GM19452 (cell line): ENCODE data around the gene PTPRM.

Experiments
- ATAC-seq: cut with Tn5 transposase; IDR thresholded peaks from one replicate; pipeline ENCODE4 v1.9.1; 2021; ENCODE audit not compliant: unreplicated experiment

Gene PTPRM

DNA sequence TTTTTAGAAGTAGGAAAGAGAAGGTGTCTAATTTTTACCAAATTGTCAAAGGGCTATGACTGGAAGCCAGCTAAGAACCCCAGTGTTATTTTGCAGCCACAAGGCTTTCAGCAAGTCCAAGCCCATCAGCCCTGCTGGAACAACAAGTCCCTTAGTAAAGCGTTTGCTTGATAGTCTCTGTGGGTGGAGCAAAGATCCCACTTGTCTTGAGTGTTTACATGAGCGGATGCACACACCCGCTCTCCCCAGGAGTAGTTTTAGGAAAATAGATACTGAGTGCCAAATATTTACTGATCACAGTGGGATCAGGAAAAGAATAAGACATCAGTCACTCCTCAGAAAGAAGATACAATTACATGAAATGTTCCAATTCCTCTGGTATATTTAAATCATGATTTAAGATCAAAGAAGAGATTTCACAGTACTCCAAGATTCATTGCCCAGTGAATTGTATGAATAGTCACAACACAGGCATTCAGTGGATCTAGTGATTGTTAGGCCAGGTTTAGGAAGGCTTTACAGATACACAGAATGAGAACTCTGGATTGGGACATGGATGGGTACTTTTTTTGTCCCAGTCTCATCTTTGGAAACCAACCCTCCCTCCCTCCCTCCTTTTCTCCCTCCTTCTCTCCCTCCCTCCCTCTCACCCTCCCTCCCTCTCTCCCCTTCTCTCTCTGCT, 514.9 kb downstream of the PTPRM start:
- no peak for ATAC-seq

DNA sequence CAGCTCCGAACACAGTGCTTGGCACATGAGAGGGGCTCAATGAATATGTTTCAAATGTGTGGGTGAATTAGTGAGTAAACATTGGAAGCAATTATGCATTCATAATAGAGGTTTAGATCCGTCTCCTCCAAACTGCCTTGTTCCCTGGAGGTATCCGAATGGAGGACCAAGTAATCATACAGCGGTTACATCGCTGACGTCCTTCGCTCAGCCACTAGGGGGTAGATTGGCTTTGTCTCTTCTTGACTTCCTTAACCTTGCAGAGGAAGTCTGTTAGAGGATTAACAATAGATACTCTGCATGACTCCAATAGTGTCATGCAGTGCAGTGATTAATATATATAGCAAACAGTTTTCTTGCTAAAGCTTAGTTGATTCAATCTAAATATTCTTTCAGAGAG, 517.0 kb downstream of the PTPRM start:
- ATAC-seq, result no peak

DNA sequence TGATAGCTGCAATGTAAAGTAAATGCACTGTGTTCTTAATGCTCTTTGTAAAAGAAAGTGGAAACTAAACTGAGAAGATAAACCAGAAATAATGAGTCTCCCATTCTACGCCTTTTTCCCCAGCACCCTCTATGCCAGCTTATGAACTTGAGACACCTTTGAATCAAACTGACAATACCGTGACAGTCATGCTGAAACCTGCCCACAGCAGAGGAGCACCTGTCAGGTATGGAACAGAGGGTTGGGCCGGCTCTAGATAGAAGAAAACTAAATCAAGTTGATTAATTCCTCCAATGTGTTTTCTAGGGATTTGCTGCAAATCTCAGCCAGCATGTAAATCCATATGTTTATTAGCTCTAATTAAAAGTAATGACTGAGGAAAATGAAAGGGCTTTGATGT, 521.5 kb downstream of the PTPRM start:
- ATAC-seq, result no peak

DNA sequence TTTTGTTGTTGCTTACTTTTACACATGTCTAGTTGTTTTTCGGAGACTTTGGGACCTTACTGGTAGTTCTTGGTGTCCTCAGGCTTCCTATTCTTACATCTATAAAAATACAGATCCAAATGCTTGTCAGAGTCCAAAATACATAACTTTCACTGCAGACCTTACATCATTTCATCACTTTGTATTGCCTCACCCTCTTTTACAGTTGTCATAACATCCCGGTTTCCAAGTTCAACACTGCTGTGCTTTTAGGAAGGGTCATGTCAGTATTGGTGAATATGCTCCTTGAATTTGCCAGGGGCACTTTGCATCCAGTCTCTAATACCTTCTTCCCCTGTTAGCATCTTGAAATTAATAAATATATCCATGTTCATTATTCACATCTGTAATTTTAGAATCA, 523.9 kb downstream of the PTPRM start:
- ATAC-seq, result no peak

DNA sequence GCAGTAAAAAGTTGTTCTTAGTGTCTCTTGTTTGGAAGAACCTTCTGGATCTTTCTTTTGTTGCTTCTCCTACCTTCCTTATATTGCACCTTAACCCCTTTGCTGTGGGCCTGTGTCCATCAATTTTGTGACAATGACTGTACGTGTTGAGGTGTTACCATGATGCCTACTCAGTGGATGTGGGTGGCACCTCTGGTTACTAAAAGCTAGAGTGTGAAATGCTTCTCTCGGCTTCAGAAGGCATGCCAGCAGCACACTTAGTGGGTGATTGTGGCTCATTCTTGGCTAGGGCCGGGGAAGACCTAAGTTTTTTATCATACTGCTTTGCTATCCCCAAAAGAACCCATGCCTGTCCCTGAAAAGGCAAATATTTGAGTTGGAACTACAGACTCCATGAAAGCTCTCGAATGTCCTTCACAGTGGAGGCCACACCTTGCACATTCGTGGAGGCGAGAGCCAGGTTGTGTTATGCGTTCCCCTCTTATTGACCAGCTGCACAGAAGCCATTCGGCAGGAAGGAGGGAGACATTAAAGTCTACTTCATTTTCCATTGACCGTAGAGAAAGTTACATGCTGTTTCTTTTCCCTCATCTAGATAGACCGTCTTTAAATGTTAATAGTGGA, 528.9 kb downstream of the PTPRM start:
- ATAC-seq, result no peak

DNA sequence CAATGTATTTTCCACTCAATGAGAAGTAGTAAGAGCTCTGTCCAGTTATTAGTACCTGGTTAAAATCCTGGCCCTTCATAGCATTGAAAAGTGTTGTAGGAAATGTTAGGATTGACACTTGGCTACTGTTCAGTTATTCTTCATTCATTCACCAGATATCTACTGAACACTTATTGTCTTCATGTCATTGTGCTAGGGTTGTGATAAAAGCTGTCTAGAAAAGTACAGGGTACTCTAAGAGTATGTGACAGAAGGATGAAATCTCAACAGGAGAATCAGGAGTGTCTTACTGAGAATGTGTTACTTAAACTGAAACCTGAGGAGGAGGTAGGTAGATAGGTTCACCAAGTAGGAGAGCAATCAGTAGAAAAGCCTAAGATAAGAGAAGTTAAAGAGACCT, 530.3 kb downstream of the PTPRM start:
- no peak for ATAC-seq

DNA sequence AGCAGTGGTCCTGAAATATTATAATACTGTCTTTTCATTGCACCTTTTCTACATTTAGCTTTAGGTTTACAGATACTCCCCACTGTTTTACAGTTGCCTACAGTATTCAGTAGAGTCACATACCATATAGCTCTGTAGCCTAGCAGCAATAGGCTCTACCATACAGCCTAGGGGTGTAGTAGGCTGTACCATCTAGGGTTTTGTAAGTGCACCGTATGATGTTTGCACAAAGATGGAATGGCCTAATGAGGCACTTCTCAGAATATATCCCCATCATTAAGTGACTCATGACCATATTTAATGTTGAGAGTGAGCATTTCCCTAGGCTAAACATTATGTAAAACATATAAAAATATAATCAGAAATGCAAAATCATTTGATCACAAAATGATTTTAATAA, 530.8 kb downstream of the PTPRM start:
- ATAC-seq, result no peak

DNA sequence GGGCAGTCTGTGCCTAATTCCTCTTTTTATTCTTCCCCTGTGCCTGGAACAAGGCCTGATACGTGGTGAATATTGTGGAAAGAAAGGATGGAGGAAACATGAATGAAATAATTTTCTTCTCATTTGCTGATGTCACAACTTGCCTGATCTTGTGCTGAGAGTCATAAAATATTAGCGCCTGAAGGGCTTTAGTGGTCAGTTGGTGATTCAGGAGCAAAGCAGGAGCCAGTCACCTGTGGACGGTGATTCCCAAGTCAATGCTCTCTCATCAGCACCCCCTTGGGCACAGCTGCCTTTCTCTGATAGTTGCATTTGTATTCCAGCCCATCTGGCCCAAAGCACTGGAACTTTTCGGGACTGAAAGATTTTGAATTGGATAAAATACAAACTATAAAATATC, 539.5 kb downstream of the PTPRM start:
- no peak for ATAC-seq

DNA sequence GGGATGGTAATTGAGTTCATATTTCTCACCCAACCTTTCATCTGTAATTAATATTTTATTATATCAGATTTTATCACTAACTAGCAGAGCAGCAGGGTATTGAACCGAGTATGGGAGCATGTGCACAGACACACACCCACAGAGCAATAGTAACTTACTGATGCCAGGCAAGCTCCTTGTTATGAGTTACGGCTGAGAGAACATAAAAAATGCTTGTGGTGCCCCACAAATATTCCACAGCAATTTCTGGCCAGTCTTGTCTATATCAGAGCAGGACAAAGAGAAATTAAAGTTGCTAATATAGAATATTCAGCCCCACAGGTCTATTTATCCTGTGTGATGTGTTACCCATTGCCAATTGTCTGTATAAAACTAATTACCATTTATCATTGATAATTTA, 540.3 kb downstream of the PTPRM start:
- ATAC-seq, result no peak

DNA sequence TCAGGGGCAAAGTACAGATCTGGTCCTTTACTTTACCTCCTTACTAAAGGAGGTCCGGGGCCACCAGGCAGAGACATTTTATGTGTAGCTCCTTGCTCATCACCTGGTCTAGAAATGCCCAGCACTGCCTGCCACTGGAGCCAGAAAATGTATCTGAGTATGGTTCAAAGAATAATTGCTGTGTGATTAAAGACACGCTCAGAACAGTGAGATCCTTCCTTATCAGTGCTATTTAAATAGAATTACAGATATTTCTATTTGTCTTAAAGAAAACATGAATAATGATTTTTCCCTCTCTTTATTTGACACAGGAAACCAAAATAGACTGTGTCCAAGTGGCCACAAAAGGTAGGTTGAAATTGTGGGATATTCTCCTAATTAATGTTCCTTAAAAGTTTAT, 547.4 kb downstream of the PTPRM start:
- no peak for ATAC-seq

DNA sequence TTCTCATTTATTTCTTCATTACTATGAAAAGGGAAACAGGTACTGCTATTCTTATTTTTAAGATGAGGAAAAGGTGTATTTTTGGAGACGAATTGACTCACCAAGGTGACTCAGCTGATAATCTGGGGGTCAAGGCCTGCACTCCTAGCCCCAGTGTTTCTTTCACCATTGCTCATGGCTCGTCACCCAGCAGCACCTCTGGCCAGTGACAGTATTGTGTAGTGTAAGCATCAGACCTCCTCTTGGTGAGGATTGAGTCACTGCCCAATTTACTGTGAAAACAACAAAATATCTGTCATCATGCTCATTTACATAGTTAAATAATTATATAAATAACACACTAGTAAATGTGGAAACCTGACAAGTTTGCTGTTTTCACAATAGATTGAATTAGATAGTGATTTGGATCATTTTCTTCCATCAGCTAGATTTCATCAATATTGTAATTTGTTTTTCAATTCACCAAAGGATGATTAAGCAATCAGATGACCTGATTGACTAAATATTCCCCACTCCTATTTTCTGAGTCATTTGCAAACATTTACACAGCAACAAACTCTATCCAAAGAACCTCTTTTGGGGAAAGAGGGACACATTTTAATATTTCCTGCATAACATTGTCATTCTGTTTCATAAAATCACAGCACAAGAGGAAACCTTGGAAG, 549.4 kb downstream of the PTPRM start:
- ATAC-seq, result no peak

DNA sequence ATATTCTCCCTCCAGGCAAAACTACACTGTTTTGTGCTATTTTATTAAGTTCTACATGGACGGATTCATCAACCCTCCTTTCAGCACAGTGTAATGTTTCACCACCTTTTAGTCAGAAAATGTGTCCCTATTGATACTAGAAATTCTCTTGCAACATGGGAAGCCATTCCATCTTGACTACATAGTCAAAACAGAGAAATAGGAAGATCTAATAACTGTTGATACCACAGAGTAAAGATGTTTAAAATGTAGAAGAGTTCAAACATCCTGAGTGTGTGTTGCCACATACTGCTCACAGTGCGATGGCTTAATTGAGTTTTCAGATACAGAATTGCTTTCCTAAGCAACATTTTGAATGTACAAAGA, 549.9 kb downstream of the PTPRM start:
- no peak for ATAC-seq

DNA sequence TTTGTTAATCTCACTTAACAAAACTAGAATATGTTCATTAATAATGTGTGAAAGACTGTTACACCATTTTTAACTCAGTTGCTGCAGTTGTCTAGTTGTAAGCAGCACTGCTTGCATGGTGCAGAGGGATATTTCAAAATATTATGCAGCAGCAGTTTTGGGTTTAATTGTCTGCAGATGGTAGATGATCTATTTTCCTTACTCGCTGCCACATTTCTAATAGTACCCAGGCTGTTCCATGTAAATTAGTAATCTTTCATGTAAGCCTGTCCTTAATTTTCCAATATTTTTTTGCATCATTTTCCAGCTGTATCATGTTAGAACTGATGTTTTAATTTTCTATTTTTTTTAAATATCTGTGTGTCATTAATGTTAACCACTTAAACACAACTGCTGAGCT, 554.0 kb downstream of the PTPRM start:
- no peak for ATAC-seq

DNA sequence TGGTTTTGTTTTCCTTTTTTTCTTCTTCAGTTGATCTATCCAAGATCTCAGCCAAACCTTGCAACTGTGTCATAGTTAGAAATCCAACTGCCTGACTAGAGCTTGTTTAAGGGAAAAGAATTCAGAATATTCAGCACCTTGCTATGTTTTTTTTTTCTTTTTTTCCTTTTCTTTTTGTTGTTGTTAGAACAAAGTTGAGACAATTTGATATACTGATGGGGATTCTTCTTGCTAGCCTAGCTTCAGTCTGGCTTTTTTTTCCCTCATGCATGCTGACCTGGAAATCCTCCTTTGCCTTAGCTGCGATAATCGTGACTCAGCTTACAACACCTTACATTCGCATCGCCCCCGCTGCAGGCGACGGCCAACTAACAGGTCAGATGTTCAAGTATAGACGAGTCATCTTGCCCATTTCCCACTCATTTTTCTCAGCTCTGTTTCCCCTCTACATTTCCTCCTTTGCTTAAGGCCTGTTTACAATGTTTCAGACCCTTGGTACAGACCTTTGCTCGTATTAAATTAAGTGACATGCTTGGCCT, 554.9 kb downstream of the PTPRM start:
- no peak for ATAC-seq

DNA sequence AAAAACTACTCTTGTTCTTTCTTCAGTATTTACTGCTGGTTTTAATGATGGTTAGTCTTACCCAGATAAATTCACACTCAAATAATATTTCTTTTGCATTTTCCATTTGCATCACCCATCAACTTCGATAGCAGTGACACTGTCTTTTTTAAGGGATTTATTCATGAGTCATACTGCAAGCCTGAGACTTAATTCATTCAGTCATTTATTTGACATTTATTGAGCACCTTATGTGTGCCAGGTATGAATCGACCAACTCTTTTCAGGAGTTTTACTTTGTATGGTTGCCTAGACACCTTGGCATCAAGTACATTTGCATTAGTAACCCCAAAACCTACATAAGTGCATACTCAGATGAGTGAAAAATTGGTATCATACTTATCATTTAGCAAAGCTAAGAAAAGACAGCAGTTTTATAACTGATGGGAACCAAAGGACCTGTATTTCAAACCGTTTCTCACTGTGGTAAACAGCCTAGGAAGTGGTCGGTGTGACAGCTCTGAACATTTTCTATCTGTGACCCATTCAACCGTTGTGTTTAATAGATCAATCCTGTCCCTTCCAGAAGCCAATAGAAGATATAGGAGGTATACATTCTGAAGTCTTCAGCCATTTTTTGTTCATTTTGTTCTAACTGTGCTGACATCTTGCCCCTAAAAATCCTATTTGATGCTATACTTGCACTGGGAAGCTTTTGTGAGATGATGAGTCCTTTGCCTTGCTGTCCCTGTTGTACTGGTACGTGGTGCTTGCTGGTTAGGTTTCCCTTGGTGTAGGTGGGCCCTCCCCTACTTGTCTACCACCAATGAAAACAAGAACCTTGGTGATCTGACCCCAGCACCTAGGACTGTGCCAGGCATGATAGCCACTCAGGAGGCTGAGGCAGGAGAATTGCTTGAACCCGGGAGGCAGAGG, 557.4 kb downstream of the PTPRM start:
- ATAC-seq, result no peak

DNA sequence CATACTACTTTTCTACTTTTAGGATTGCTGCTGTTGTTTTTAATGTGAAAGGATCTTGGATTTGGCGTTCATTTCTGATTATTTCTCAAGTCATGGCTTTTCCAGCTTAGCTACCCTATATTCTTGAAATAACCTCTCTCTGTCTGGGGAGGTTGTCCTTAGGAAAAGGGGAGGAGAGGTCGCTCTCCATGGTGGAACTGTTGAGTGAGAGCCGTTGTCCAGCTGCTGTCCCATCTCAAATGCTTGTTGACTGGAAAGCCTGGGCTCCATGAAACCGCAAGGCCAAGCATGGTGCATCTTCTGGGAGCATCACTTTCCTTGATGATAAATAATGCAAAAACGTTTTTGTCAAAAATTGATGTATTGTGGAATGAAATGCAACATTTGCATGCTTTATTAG, 563.0 kb downstream of the PTPRM start:
- ATAC-seq, result no peak

DNA sequence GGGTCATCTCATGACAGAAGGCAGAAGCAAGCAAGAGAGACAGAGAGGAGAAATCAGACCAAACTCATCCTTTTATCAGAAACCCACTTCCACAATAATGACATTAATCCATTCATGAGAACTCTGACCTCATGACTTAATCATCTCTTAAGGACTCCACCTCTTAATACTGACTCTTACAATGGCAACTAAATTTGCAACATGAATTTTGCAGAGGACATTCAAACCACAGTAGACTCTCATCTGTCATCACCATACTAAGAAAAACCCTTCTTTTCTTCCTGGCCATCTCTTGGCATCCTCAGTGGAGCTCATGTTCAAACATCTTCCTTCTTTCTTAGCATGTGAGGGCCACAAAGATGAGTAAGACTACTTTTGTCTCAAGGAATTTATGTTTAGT, 565.9 kb downstream of the PTPRM start:
- no peak for ATAC-seq

DNA sequence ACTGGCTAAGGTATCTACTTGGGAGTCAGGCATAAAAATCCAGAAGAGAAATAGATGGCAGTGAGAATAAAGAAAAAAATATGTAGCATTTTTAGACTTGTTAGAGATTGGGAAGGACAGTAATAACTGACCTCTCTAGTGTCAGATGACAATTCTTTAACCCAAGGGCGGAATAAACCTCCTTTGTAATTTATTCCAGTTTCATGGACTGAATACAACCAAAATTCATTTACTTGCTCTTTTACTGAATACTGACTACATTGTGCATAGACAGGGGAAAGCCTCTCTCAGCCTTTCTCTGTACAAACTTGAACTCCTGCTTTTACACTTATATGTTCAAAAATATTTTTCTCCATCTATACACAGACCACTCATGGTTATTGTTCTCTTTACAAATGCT, 566.8 kb downstream of the PTPRM start:
- no peak for ATAC-seq

DNA sequence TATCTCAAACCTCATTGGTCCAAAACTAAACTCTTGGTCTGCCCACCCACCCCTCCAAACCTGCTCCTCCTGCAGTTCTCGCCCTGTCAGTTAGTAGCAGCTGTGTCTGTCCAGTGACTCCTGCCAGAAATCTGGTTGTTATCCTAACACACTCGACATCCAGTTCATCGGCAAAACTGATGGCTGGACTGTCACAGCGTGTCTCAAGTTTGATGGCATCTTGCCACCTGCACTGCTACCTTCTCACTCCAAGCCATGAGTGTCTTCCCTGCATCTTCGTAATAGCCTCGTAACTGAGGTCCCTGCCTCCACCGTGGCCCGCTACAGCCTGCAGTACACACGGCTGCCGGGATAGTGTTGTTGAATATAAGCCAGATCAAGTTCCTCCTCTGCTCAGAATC, 572.0 kb downstream of the PTPRM start:
- no peak for ATAC-seq

DNA sequence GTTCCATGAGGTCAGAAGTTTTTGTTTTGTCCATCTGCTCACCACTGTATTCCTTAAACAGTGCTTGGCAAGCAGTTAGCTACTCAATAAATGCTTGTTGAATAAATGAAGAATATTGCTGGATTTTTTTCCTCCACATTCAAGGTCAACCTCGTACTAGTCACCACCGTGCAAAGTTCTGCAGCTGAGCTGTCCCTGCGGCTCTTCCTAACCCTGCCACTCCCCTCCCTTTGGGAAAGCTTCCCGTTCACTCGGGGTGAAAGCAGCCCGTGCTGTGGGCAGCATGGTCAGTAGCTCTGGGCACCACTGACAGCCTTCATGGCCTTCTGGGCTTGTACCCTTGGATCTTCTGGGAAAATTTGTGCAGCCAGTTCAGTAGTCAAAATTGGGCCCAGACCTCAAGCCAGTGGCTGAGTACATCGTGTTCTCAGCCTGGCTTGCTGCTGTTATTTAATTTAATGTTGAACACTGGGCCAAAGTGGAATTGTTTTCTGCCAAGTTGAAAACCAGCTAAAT, 572.8 kb downstream of the PTPRM start:
- no peak for ATAC-seq

DNA sequence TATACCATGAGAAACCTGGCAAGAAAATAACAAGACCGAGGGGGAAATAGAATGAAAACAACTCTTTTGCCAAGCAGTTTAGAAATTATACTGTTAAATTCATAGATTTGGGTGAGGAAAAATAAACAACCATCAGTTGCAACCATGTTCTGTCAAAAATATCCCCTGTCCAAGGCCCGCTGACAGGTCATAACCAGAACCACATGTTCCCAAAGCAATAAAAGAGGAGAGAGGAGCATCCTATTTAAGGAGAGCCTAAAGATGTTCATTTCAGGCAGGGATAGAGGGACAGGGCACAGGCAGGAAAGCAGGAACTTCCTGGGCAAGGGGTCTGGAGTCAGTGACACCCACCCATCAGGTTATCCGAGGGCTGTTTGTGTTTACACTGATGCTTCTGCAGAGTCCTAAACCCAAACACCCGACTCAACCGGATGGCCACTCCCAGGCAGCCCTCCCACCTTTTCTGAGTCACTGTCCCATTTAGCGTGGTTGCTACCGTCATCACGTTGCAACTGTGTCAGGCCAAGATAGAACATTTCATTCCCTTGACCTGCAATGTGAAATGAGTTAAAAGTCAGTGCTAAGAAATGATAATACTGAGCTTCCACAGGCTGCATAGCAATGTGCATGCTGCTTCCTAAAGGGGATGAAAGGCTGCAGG, 573.9 kb downstream of the PTPRM start:
- ATAC-seq, result no peak
